ENCODE data around the gene PHLDA3.

DNA sequence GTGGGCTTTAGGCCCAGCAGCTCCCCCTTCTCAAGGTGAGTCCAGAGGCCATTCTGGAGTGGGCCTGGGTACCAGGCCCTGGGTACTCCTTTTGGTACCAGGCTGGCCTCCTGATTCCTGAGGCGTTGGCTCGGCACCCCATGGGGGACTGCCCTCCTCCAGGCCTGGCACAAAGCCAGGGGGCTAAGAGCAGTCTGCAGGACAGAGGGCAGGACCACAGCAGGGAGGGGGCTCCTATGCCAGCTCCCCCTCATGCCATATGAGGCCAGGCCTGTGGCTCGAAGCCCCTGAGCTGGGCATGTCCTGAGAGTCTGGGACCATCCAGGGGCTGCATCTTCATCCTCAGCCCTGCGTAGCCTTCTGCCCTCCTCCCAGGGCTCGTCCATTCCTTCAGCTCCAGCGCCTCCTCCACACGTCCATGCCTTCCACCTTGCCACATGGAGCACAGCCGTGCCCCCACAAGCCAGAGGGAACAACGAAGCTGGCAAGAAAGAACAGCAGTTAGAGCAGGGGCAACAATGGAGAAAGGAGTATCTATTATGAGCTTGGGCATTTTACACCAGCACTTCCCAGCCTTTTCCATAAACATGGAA is 3.2 kb downstream of the PHLDA3 start:
- TF ChIP-seq RAD21 (IDR thresholded peaks at IDR 0.05) (no peak), JUND (IDR thresholded peaks at IDR 0.05) (no peak), RXRA (IDR thresholded peaks at IDR 0.05) (no peak), NR2F2 (IDR thresholded peaks at IDR 0.05) (no peak), YY1 (IDR thresholded peaks at IDR 0.05) (no peak), FOXA1 (IDR thresholded peaks at IDR 0.05) (no peak), EGR1 (IDR thresholded peaks at IDR 0.05; ENCODE audit: low read depth in 2 of 2) (no peak), GABPA (IDR thresholded peaks at IDR 0.05 in 1 of 2, conservative IDR thresholded peaks at IDR 0.05 in 1 of 2) (no peak)
- TF ChIP-seq, protein P1, sequence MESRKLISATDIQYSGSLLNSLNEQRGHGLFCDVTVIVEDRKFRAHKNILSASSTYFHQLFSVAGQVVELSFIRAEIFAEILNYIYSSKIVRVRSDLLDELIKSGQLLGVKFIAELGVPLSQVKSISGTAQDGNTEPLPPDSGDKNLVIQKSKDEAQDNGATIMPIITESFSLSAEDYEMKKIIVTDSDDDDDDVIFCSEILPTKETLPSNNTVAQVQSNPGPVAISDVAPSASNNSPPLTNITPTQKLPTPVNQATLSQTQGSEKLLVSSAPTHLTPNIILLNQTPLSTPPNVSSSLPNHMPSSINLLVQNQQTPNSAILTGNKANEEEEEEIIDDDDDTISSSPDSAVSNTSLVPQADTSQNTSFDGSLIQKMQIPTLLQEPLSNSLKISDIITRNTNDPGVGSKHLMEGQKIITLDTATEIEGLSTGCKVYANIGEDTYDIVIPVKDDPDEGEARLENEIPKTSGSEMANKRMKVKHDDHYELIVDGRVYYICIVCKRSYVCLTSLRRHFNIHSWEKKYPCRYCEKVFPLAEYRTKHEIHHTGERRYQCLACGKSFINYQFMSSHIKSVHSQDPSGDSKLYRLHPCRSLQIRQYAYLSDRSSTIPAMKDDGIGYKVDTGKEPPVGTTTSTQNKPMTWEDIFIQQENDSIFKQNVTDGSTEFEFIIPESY (IDR thresholded peaks at IDR 0.05): no peak
- TF ChIP-seq, protein P2, sequence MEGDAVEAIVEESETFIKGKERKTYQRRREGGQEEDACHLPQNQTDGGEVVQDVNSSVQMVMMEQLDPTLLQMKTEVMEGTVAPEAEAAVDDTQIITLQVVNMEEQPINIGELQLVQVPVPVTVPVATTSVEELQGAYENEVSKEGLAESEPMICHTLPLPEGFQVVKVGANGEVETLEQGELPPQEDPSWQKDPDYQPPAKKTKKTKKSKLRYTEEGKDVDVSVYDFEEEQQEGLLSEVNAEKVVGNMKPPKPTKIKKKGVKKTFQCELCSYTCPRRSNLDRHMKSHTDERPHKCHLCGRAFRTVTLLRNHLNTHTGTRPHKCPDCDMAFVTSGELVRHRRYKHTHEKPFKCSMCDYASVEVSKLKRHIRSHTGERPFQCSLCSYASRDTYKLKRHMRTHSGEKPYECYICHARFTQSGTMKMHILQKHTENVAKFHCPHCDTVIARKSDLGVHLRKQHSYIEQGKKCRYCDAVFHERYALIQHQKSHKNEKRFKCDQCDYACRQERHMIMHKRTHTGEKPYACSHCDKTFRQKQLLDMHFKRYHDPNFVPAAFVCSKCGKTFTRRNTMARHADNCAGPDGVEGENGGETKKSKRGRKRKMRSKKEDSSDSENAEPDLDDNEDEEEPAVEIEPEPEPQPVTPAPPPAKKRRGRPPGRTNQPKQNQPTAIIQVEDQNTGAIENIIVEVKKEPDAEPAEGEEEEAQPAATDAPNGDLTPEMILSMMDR (IDR thresholded peaks at IDR 0.05; ENCODE audit: low read depth, low read length, missing input control): no peak
- TF ChIP-seq, protein P3, sequence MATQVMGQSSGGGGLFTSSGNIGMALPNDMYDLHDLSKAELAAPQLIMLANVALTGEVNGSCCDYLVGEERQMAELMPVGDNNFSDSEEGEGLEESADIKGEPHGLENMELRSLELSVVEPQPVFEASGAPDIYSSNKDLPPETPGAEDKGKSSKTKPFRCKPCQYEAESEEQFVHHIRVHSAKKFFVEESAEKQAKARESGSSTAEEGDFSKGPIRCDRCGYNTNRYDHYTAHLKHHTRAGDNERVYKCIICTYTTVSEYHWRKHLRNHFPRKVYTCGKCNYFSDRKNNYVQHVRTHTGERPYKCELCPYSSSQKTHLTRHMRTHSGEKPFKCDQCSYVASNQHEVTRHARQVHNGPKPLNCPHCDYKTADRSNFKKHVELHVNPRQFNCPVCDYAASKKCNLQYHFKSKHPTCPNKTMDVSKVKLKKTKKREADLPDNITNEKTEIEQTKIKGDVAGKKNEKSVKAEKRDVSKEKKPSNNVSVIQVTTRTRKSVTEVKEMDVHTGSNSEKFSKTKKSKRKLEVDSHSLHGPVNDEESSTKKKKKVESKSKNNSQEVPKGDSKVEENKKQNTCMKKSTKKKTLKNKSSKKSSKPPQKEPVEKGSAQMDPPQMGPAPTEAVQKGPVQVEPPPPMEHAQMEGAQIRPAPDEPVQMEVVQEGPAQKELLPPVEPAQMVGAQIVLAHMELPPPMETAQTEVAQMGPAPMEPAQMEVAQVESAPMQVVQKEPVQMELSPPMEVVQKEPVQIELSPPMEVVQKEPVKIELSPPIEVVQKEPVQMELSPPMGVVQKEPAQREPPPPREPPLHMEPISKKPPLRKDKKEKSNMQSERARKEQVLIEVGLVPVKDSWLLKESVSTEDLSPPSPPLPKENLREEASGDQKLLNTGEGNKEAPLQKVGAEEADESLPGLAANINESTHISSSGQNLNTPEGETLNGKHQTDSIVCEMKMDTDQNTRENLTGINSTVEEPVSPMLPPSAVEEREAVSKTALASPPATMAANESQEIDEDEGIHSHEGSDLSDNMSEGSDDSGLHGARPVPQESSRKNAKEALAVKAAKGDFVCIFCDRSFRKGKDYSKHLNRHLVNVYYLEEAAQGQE (IDR thresholded peaks at IDR 0.05): no peak
- TF ChIP-seq, protein P4, sequence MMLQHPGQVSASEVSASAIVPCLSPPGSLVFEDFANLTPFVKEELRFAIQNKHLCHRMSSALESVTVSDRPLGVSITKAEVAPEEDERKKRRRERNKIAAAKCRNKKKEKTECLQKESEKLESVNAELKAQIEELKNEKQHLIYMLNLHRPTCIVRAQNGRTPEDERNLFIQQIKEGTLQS (IDR thresholded peaks at IDR 0.05): no peak
- TF ChIP-seq, protein P5, sequence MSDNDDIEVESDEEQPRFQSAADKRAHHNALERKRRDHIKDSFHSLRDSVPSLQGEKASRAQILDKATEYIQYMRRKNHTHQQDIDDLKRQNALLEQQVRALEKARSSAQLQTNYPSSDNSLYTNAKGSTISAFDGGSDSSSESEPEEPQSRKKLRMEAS (IDR thresholded peaks at IDR 0.05): no peak
